ENCODE measurements around the gene CRACDL.
"Not testable (repeated sequence)": the region's sequence is repeated elsewhere in the genome, so short reads cannot be mapped to it uniquely, and the experiment has no call there.

Gene CRACDL

DNA sequence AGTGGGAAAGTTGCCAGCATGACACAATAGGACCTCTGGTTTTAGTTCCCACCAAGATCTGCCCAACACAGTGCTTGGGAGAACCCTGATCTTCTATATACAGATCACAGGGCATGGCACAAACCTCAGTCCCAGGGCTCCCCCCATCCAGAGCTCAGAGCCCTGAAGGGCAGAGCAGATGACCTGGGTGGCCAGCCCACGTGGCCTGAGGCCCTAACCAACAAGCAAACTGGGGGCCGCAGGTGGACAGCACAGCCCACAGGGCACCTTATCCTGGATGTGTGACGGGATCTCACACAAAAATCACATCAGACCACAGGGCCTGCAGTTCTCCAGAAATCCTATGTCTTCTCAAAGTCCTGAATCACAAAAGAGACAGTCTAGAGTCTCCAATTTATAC, 34.7 kb downstream of the CRACDL start:
- DNase-seq (ENCODE audit: low read depth) = no peak
- TF ChIP-seq CTCF (IDR thresholded peaks at IDR 0.05; ENCODE audit: insufficient read depth, low read depth, low read length, missing control alignments) = no peak
- no peak overlapping the region for H3K4me3 ChIP-seq (ENCODE audit: low read depth, low read length)

DNA sequence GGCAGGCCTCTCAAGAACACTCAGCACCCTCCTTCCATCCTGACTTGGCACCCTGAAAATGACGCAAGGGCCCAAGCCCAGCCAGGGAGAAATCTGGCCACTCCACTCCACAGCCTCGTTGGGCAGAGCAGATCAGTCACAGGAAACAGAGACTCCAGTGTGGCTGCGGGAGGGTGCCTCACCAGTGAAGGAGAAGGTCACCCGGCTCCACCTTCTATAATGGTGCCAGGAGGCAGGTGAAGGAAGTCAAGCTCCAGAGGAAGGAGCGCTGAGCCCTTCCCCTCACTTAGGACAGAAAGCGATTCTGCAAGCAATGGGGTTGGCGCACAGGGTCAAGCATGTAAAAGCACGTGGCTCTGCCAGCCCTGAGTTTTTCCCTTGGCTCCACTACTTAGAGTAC, 35.3 kb downstream of the CRACDL start:
- no peak for DNase-seq (ENCODE audit: low read depth)
- no peak overlapping the region for H3K4me3 ChIP-seq (ENCODE audit: low read depth, low read length)
- TF ChIP-seq CTCF (IDR thresholded peaks at IDR 0.05; ENCODE audit: insufficient read depth, low read depth, low read length, missing control alignments) = no peak

GRCh38 chr2:98899703-98900078, 36.3 kb downstream of the CRACDL start:
- not testable (repeated sequence) for H3K4me3 ChIP-seq (ENCODE audit: low read depth, low read length); DNase-seq (ENCODE audit: low read depth)

DNA sequence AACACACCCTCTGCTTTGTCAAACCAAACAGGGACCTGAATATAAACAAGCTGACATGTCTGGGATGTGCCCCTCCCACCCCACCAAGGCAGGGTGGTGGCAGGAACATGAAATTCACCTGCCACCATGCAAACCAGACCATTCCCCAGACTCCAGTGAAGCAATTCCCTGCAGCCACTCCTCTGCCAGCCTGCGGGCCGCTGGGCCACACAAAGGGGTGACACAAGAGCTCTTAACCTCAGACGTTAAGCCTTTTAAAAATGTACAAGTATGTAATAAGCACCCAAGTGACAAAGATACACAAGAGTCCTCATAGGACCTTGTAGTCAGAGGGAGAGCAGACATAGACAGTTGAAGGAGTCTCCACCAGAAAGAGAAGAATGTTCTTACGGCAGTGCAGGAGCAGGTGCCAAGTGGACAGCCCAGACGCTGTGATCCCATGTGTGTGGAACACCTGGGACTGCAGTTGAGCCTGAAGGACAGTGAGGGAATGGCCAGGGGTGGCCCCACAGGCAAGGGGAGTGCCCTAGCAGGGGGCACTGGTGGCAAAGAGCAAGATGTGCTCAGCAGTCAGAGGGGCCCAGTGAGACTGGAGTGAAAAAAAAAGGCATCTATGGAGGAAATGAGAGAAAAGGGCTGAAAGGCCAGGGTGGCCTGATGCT, 36.9 kb downstream of the CRACDL start:
- no peak overlapping the region for H3K4me3 ChIP-seq (ENCODE audit: low read depth, low read length)
- TF ChIP-seq CTCF (IDR thresholded peaks at IDR 0.05; ENCODE audit: insufficient read depth, low read depth, low read length, missing control alignments) = no peak
- no peak for DNase-seq (ENCODE audit: low read depth)

DNA sequence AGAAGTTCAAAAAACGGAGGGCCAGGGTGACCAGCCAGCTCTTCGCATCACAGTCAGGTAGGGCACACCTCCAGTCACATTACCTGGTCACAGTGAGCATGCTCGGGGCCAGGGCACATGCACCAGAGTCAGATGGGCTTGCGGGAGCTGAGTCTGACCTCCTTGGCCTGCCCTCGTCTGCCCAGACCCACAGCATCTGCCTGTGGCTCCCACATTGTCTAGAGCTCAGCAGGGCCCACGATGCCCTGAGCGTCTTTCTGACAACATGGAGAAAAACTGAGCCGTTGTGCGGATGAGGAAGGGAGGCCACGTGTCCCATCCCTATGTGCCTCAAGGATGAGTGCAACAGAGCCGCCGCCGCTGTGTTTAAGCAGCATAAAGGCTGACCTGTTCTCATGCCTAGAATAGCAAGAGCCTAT, 37.6 kb downstream of the CRACDL start:
- TF ChIP-seq CTCF (IDR thresholded peaks at IDR 0.05; ENCODE audit: insufficient read depth, low read depth, low read length, missing control alignments) = no peak
- H3K4me3 ChIP-seq (ENCODE audit: low read depth, low read length) = no peak overlapping the region
- DNase-seq (ENCODE audit: low read depth) = no peak

- DNase-seq (ENCODE audit: low read depth) = no peak
- H3K4me3 ChIP-seq (ENCODE audit: low read depth, low read length) = no peak overlapping the region
- TF ChIP-seq CTCF (IDR thresholded peaks at IDR 0.05; ENCODE audit: insufficient read depth, low read depth, low read length, missing control alignments) = no peak
These were observed 38.3 kb downstream of the CRACDL start for GRCh38 chr2:98897746-98898145.

- no peak for DNase-seq (ENCODE audit: low read depth)
- TF ChIP-seq CTCF (IDR thresholded peaks at IDR 0.05; ENCODE audit: insufficient read depth, low read depth, low read length, missing control alignments) = no peak
These were observed 39.1 kb downstream of the CRACDL start for GRCh38 chr2:98896944-98897343.

More at GRCh38 chr2:98896944-98897343, 39.1 kb downstream of the CRACDL start:
- no peak overlapping the region for H3K4me3 ChIP-seq (ENCODE audit: low read depth, low read length)

Measured in GM12865 (cell line).